Measurements from ENCODE around the gene MBOAT1. TPM values are rescaled to one million over a fixed set of nuclear protein-coding genes. Genes with fewer than 3 reads are reported as not detected.

Gene MBOAT1
- total RNA-seq, 1 experiment from 2014 or later = 9.9 TPM

DNA sequence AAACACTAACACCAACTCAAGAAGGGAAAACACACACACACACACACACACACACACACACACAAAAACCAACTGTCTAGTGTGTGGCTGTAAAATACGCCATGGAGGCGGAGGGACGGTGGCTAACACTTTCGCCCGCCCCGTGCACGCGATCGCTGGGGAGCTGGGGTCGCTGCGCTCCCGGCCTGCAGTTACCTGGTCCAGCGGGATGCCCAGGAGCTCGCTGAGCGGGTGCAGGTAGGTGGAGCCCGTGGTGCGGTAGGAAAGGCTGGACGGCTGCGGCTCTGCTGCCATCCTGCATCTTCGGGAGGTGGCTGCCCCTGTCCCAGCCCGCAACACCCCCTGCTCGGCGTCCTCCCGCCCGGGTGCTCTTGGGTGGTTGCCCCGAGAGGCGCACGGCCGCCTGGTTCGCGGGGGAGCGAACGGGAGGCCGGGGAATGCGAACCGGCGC, 303 bp downstream of the MBOAT1 start:
- Histone ChIP-seq H3K4ac (ENCODE audit: low read depth, low read length) (no peak overlapping the region), H2AK5ac (ENCODE audit: insufficient read length, low read length) (no peak overlapping the region), H3K27me3 (ENCODE audit: insufficient read depth, low read length) (no peaks in the 10 kb centered on the region), H3K79me1 (ENCODE audit: insufficient read depth, low read depth, low read length, poor library complexity, severe bottlenecking) (no peaks in the 10 kb centered on the region), H2BK12ac (ENCODE audit: insufficient read length, low read depth, low read length) (no peak overlapping the region), H3K18ac (ENCODE audit: insufficient read length, low read depth, low read length) (peak overlapping the region; percentile 62), H3K9ac (ENCODE audit: extremely low read depth, insufficient read length, low read length) (peak overlapping the region; percentile 59), H4K8ac (replicated peaks; ENCODE audit: insufficient read length, low read depth, low read length) (no peak overlapping the region), H3K4me1 (ENCODE audit: insufficient read depth, low read length) (peaks cover 3% of the 10 kb centered on the region; the same call in 1 of the 2 replicates), H3K79me2 (ENCODE audit: insufficient read depth, low read length) (no peaks in the 10 kb centered on the region; the same call in 1 of the 2 replicates), H3K27ac (ENCODE audit: insufficient read length, low read depth, low read length) (no peak overlapping the region), H3K4me2 (ENCODE audit: insufficient read depth, insufficient read length, low read length) (peak overlapping the region; percentile 69), H3K14ac (ENCODE audit: insufficient read depth, low read length) (peak overlapping the region; percentile 49), H2AFZ (ENCODE audit: low read length) (no peak overlapping the region), H3K23me2 (ENCODE audit: insufficient read length, low read depth, low read length, poor library complexity, severe bottlenecking) (peaks cover 18% of the 10 kb centered on the region), H3K56ac (ENCODE audit: insufficient read length, low read depth, low read length) (no peak overlapping the region), H2BK20ac (ENCODE audit: low read depth, low read length, poor library complexity, severe bottlenecking) (no peak overlapping the region), H3K23ac (ENCODE audit: insufficient read length, low read depth, low read length) (no peak overlapping the region), H2BK5ac (ENCODE audit: insufficient read length, low read length) (no peak overlapping the region), H3K9me3 (ENCODE audit: control insufficient read depth, low read depth, low read length) (no peaks in the 10 kb centered on the region), H2BK120ac (ENCODE audit: low read depth, low read length, poor library complexity, severe bottlenecking) (no peak overlapping the region), H2BK15ac (ENCODE audit: low read depth, low read length) (no peak overlapping the region), H4K5ac (ENCODE audit: insufficient read length, low read depth, low read length) (no peak overlapping the region), H3T11ph (ENCODE audit: low read length) (no peak overlapping the region), H4K91ac (ENCODE audit: insufficient read length, low read depth, low read length) (no peak overlapping the region), H4K20me1 (ENCODE audit: control insufficient read depth, insufficient read depth, insufficient read length) (no peaks in the 10 kb centered on the region)
- TF ChIP-seq, protein P1, sequence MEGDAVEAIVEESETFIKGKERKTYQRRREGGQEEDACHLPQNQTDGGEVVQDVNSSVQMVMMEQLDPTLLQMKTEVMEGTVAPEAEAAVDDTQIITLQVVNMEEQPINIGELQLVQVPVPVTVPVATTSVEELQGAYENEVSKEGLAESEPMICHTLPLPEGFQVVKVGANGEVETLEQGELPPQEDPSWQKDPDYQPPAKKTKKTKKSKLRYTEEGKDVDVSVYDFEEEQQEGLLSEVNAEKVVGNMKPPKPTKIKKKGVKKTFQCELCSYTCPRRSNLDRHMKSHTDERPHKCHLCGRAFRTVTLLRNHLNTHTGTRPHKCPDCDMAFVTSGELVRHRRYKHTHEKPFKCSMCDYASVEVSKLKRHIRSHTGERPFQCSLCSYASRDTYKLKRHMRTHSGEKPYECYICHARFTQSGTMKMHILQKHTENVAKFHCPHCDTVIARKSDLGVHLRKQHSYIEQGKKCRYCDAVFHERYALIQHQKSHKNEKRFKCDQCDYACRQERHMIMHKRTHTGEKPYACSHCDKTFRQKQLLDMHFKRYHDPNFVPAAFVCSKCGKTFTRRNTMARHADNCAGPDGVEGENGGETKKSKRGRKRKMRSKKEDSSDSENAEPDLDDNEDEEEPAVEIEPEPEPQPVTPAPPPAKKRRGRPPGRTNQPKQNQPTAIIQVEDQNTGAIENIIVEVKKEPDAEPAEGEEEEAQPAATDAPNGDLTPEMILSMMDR (conservative IDR thresholded peaks at IDR 0.05) = no peak
- Mint-ChIP-seq H3K9me3 (no peaks in the 10 kb centered on the region), H3K27me3 (ENCODE audit: low read depth) (peaks cover 3% of the 10 kb centered on the region; the same call in 1 of the 2 replicates), H3K36me3 (ENCODE audit: insufficient read depth in 1 of 3, low read depth in 3 of 3) (no peaks in the 10 kb centered on the region), H3K4me3 (peak overlapping the region; percentile 78 to 93), H3K4me1 (peaks cover 31 to 37% of the 10 kb centered on the region in 2 experiments), H3K27ac (0 out of 7 replicates have a peak overlapping the region, but pooled peaks of 1 of the 3 experiments have one; percentile 40)
- no CpG with 5 or more reads among the region's 37 CpGs for WGBS (ENCODE audit: extremely low coverage, insufficient read length, low lambda C conversion rate)
- DNase-seq = peak; percentile 62
